Activated T-helper 1 cell treated with Interleukin-2 at 50 U/mL for 16 hours (primary cell): Measurements from ENCODE around the gene GARIN5A.
"Not testable (repeated sequence)": the region's sequence is repeated elsewhere in the genome, so short reads cannot be mapped to it uniquely, and the experiment has no call there.

Experiments
- DNase-seq: peaks from one replicate; pipeline ENCODE4 v3.0.0-alpha.2; 2020; ENCODE audit warnings: low read depth

Gene GARIN5A

DNA sequence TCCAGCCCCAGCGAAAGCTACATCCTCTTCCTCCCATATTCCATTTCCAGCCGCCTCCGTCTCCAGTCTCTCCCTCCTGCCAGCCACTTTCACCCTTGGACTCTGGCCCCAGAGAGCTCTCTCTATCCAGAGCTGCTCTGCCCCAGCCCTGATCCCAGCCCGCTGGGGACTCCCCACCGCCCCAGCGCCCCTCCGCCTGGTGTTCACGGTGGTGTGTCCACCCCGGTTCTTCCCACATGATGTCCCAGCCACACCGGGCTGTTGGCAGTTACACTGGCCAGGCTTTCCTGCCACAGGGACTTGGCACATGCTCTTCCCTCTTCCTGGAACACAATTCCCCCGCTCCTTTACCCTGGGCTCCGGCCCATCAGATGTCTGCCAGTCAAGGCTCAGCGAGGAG lies 11.6 kb downstream of the GARIN5A start:
- DNase-seq = no peak

DNA sequence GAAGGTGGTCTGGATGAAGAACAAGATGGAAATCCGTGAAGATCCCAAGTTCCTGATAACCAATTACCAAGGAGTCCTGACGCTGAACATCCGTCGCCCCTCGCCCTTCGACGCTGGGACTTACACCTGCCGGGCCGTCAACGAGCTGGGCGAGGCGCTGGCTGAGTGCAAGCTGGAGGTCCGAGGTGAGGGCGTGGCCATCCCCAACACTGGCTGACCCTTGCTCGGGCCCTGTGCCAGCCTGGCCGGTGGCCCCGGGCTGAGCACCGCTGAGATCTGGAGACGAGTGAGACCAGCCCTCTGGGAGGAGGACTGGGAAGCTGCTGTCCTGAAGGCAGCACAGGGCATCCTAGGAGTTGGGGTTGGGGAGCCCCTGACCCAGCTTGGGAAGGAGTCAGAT lies 12.3 kb downstream of the GARIN5A start:
- no peak for DNase-seq

GRCh38 chr19:50462970-50463369 lies 13.7 kb downstream of the GARIN5A start:
- DNase-seq = no peak

DNA sequence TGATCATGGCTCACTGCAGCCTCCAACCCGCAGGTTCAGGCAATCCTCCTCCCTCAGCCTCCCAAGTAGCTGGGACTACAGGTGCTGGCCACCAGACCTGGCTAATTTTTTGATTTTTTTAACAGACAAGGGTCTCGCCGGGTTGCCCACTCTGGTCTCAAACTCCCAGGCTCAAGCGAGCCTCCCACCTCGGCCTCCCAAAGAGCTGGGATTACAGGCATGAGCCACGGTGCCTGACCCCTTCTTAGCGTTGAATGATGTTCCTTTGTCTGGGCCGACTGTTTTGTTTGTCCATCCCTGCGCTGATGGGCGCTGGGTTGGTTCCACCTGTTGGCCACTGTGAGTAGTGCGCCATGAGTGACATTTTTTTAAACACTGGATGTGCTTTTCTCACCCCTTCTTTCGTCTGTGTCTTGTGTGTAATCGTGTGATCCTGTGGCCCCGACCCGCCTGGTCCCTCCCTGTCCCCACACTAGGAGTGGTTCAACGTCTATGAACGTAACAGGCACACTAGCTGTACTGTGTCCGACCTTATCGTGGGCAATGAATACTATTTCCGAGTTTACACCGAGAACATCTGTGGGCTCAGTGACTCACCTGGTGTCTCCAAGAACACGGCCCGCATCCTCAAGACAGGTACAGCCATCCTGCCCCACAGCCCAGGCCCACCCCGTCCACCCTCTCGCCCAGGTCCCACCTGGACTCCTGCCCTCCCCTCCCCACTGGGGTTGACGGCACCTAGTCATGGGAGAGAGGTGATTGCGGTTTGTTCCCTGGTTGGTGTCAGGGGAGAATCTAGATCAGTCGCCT lies 15.4 kb downstream of the GARIN5A start:
- no peak for DNase-seq

- no peak for DNase-seq
Measured at GRCh38 chr19:50460161-50460765, 16.4 kb downstream of the GARIN5A start.

DNA sequence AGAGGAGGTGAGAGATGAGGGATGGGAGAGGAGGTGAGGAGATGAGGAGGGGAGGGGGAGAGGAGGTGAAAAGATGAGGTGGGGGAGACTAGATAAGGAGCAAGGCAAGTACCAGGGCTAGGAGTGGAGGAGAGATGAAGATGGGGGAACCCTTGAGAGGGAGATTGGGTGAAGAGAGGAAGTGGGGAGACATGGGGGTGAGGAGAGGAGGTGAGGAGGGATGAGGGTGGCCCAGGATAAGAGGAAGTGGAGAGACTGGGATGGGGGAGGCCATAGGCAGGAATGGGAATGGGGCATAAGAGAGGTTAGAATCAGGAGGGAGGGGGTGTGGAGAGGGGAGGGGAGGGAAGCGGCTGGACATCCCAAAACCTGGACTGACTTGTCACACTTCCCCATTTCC lies 17.0 kb downstream of the GARIN5A start:
- no peak for DNase-seq

- DNase-seq = no peak
Measured at GRCh38 chr19:50459067-50459456, 17.6 kb downstream of the GARIN5A start.

GRCh38 chr19:50458396-50459066 lies 18.1 kb downstream of the GARIN5A start:
- no peak for DNase-seq

DNA sequence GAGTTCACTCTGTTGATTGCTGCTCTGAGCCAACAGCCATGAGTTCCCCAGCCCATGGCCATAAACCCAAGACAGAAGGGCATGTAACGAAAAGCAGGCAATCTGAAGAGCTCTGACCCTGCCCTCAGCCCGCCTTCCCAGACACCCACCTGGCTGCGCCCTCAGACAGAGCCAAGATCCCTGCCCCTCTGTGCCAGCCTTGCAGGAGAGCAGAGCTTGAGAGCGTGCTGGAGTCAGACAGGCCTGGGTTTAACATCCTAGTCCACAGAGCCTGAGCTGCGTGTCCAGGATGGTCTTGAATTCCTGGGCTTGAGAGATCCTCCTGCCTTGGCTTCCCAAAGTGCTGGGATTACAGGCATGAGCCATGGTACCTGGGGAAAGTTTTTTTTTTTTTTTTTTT lies 19.3 kb downstream of the GARIN5A start:
- DNase-seq = no peak

GRCh38 chr19:50455992-50456391 lies 20.7 kb downstream of the GARIN5A start:
- no peak for DNase-seq

DNA sequence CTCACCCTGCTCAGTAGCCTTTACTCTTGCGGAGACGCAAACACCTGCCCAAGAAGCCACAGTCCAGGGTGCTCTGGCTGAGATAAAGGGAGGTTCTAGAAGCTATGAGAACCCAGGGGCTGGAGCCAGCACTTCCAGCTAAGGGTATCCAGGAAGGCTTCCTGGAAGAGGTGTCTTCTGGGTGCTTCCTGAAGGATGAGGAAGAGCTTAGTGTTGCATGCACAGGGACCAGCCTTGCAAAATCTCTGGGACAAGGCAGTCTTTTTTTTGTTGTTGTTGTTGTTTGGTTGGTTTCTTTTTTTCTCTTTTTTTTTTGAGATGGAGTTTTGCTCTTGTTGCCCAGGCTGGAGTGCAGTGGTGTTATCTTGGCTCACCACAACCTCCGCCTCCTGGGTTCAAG lies 23.4 kb downstream of the GARIN5A start:
- DNase-seq = no peak

DNA sequence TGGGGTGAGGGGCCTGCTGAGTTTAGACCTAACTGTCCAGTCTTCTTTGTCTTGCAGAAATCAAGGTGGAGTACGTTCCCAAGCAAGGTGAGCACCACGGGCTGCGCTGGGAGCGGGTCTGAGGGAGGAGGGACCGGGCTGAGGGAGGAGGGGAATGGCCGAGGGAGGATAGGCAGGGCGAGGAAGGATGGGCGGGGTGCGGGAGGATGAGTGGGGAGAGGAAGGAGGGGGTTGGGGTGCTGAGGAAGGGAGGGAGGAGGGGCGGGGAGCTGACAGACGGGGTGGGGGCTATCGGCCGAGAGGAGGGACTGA lies 25.5 kb downstream of the GARIN5A start:
- DNase-seq = no peak

GRCh38 chr19:50450369-50451222 lies 26.1 kb downstream of the GARIN5A start:
- no peak for DNase-seq

- DNase-seq = no peak
Measured at GRCh38 chr19:50449236-50449899, 27.3 kb downstream of the GARIN5A start.

DNA sequence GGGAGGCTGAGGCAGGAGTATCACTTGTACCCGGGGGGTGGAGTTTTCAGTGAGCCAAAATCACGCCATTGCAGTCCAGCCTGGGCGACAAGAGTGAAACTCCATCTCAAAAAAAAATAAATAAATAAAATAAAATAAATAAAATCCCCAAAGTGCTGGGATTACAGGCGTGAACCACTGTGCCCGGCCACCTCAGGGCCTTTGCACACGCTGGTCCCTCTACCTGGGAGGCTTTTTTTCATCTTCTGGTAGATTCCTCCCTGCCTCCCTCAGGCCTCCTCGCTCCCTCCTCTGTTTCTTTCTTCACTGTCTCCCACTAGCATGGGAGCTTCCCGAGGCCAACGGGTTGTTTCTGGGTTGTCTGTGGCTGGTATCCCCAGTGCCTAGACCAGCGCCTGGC lies 28.9 kb downstream of the GARIN5A start:
- DNase-seq = no peak

DNA sequence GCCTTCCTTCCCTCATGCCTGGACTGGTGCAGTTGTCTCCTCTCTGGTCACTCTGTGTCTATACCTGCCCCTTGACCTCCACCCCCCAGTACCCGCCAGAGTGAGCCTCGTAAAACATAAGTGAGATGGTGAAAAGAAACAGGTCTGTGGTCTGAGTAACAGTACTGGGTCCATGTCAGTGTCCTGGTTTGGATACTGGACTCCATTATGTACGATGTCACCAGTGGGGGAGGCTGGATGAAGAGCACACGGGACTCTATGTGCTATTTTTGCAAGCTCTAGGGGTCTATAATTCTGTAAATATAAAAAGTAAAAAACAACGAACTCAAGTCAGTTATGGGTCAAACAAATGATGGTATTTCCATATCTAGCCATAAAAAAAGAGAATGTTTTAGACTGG lies 29.6 kb downstream of the GARIN5A start:
- DNase-seq = no peak

- DNase-seq = no peak
Measured at GRCh38 chr19:50444059-50444458, 32.6 kb downstream of the GARIN5A start.

DNA sequence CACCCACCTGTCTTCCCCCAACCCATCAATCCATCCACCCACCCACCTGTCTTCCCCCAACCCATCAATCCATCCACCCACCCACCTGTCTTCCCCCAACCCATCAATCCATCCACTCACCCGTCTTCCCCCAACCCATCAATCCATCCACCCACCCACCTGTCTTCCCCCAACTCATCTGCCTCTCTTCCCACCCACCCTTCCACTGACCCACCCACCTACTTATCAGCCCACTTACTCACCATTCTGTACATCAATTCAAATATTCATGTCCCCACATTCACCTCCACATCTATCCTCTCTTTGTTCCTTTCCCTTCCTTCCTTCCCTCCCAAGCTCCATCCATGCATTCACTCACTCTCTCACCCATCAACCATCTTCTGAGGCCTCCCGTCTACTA lies 37.5 kb downstream of the GARIN5A start:
- DNase-seq = not testable (repeated sequence)

- DNase-seq = no peak
Measured at GRCh38 chr19:50437862-50438449, 38.7 kb downstream of the GARIN5A start.

DNA sequence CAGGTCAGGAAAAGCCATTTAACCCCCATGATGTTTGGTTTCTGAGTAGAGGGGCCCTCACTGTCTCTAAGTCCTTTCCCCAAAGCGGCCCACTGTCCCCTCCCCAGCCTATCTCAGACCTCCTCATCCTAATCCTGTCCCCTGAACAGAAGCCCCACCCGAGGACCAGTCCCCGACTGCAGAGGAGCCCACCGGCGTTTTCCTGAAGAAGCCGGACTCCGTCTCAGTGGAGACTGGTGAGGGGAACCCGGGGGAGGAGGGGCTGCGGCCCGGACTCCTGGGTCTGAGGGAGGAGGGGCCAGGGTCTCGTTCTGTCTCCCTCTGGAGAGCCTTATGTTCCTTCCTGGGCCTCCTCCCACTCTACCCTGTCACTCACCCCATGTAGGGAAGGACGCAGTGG lies 41.0 kb downstream of the GARIN5A start:
- DNase-seq = no peak

GRCh38 chr19:50435221-50435620 lies 41.4 kb downstream of the GARIN5A start:
- no peak for DNase-seq

- no peak for DNase-seq
Measured at GRCh38 chr19:50434525-50434924, 42.1 kb downstream of the GARIN5A start.
